A673 (cell line): ENCODE measurements around the gene THYN1.

ENCODE experiments used
- CTCF ChIP-seq: fragments of 300-800, 200-600 bp; sonication (generic); conservative IDR thresholded peaks from 2 replicates; pipeline ENCODE4 v1.5.1; 2017; ENCODE audit warnings: low read depth, mild to moderate bottlenecking, antibody characterized with exemption, low read length, moderate library complexity, mixed read lengths
- EZH2 ChIP-seq: fragments of 200-600 bp; sonication (generic); IDR thresholded peaks from 2 replicates; pipeline ENCODE4 v1.6.1; 2017; ENCODE audit warnings: borderline replicate concordance, low read depth, mild to moderate bottlenecking, mixed read lengths, antibody characterized with exemption, low read length; ENCODE audit not compliant: poor library complexity, severe bottlenecking

- TF ChIP-seq CTCF (no peak), EZH2 (no peak)
Observed at GRCh38 chr11:134277183-134278001, 24.2 kb upstream of the THYN1 start.
